Measurements from ENCODE around the gene HOXC6.

Gene HOXC6

DNA sequence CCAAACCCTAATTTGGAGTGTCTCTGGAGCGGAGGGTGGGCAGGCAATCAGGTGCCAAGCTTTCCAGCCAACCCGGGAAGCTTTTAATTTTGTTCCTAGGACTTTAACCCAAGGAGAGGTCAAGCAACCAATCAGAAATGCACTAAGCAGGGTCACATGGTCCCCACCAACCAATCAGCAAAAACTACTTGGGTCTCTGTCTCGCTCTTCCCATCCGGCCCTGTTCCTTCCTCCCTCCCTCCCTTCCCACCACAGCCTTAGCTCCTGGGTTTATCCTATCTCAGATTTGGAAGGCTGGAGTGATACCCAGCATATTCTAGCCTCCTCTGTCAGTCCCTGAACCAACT is 11.9 kb downstream of the HOXC6 start (continued):
- TF ChIP-seq ZNF155 (tag by site-specific recombination; IDR thresholded peaks at IDR 0.05): no peak
- TF ChIP-seq OSR2 (tag by site-specific recombination; IDR thresholded peaks at IDR 0.05): 0 out of 2 replicates have a peak, but pooled peaks have one; percentile 10
- TF ChIP-seq ZNF23 (tag by site-specific recombination; IDR thresholded peaks at IDR 0.05; ENCODE audit: borderline replicate concordance): no peak
- no peak for TF ChIP-seq ZNF174 (tag by site-specific recombination; IDR thresholded peaks at IDR 0.05)
- no peak for TF ChIP-seq RBAK (tag by site-specific recombination; IDR thresholded peaks at IDR 0.05)
- no peak for TF ChIP-seq SP3 (tag by site-specific recombination; IDR thresholded peaks at IDR 0.05)
- TF ChIP-seq ZSCAN30 (tag by site-specific recombination; IDR thresholded peaks at IDR 0.05): no peak
- TF ChIP-seq ZNF416 (tag by site-specific recombination; IDR thresholded peaks at IDR 0.05): no peak
- TF ChIP-seq ZNF214 (tag by site-specific recombination; IDR thresholded peaks at IDR 0.05; ENCODE audit: borderline replicate concordance): no peak
- no peak for TF ChIP-seq ZNF792 (tag by site-specific recombination; IDR thresholded peaks at IDR 0.05)
- TF ChIP-seq, protein P1, sequence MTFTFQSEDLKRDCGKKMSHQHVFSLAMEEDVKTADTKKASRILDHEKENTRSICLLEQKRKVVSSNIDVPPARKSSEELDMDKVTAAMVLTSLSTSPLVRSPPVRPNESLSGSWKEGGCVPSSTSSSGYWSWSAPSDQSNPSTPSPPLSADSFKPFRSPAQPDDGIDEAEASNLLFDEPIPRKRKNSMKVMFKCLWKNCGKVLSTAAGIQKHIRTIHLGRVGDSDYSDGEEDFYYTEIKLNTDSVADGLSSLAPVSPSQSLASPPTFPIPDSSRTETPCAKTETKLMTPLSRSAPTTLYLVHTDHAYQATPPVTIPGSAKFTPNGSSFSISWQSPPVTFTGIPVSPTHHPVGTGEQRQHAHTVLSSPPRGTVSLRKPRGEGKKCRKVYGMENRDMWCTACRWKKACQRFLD (tag by site-specific recombination; IDR thresholded peaks at IDR 0.05): no peak
- TF ChIP-seq, protein P2, sequence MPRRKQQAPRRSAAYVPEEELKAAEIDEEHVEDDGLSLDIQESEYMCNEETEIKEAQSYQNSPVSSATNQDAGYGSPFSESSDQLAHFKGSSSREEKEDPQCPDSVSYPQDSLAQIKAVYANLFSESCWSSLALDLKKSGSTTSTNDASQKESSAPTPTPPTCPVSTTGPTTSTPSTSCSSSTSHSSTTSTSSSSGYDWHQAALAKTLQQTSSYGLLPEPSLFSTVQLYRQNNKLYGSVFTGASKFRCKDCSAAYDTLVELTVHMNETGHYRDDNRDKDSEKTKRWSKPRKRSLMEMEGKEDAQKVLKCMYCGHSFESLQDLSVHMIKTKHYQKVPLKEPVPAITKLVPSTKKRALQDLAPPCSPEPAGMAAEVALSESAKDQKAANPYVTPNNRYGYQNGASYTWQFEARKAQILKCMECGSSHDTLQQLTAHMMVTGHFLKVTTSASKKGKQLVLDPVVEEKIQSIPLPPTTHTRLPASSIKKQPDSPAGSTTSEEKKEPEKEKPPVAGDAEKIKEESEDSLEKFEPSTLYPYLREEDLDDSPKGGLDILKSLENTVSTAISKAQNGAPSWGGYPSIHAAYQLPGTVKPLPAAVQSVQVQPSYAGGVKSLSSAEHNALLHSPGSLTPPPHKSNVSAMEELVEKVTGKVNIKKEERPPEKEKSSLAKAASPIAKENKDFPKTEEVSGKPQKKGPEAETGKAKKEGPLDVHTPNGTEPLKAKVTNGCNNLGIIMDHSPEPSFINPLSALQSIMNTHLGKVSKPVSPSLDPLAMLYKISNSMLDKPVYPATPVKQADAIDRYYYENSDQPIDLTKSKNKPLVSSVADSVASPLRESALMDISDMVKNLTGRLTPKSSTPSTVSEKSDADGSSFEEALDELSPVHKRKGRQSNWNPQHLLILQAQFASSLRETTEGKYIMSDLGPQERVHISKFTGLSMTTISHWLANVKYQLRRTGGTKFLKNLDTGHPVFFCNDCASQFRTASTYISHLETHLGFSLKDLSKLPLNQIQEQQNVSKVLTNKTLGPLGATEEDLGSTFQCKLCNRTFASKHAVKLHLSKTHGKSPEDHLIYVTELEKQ (tag by site-specific recombination; IDR thresholded peaks at IDR 0.05; ENCODE audit: borderline replicate concordance): no peak
- no peak for TF ChIP-seq ZNF24 (tag by site-specific recombination; IDR thresholded peaks at IDR 0.05)
- TF ChIP-seq ZNF19 (tag by site-specific recombination; IDR thresholded peaks at IDR 0.05; ENCODE audit: low read depth): no peak
- no peak for TF ChIP-seq GLIS1 (tag by site-specific recombination; IDR thresholded peaks at IDR 0.05)
- no peak for TF ChIP-seq ZNF311 (tag by site-specific recombination; IDR thresholded peaks at IDR 0.05; ENCODE audit: borderline replicate concordance)
- TF ChIP-seq REPIN1 (tag by site-specific recombination; IDR thresholded peaks at IDR 0.05; ENCODE audit: low read depth): no peak
- TF ChIP-seq, protein P3, sequence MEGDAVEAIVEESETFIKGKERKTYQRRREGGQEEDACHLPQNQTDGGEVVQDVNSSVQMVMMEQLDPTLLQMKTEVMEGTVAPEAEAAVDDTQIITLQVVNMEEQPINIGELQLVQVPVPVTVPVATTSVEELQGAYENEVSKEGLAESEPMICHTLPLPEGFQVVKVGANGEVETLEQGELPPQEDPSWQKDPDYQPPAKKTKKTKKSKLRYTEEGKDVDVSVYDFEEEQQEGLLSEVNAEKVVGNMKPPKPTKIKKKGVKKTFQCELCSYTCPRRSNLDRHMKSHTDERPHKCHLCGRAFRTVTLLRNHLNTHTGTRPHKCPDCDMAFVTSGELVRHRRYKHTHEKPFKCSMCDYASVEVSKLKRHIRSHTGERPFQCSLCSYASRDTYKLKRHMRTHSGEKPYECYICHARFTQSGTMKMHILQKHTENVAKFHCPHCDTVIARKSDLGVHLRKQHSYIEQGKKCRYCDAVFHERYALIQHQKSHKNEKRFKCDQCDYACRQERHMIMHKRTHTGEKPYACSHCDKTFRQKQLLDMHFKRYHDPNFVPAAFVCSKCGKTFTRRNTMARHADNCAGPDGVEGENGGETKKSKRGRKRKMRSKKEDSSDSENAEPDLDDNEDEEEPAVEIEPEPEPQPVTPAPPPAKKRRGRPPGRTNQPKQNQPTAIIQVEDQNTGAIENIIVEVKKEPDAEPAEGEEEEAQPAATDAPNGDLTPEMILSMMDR (tag by site-specific recombination; IDR thresholded peaks at IDR 0.05): no peak
- no peak for TF ChIP-seq GLI2 (tag by site-specific recombination; IDR thresholded peaks at IDR 0.05; ENCODE audit: borderline replicate concordance, low read depth)
- TF ChIP-seq ZFP3 (tag by site-specific recombination; IDR thresholded peaks at IDR 0.05; ENCODE audit: low read depth): no peak
- TF ChIP-seq, protein P4, sequence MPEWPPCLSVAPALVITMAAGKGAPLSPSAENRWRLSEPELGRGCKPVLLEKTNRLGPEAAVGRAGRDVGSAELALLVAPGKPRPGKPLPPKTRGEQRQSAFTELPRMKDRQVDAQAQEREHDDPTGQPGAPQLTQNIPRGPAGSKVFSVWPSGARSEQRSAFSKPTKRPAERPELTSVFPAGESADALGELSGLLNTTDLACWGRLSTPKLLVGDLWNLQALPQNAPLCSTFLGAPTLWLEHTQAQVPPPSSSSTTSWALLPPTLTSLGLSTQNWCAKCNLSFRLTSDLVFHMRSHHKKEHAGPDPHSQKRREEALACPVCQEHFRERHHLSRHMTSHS (tag by site-specific recombination; IDR thresholded peaks at IDR 0.05): no peak
- no peak for TF ChIP-seq ZNF175 (tag by site-specific recombination; IDR thresholded peaks at IDR 0.05)
- TF ChIP-seq ZNF366 (tag by site-specific recombination; conservative IDR thresholded peaks at IDR 0.05): peak; percentile 92
- TF ChIP-seq ZNF530 (tag by site-specific recombination; IDR thresholded peaks at IDR 0.05; ENCODE audit: low read depth): no peak
- no peak for TF ChIP-seq ZNF561 (tag by site-specific recombination; IDR thresholded peaks at IDR 0.05; ENCODE audit: borderline replicate concordance)
- TF ChIP-seq, protein P5, sequence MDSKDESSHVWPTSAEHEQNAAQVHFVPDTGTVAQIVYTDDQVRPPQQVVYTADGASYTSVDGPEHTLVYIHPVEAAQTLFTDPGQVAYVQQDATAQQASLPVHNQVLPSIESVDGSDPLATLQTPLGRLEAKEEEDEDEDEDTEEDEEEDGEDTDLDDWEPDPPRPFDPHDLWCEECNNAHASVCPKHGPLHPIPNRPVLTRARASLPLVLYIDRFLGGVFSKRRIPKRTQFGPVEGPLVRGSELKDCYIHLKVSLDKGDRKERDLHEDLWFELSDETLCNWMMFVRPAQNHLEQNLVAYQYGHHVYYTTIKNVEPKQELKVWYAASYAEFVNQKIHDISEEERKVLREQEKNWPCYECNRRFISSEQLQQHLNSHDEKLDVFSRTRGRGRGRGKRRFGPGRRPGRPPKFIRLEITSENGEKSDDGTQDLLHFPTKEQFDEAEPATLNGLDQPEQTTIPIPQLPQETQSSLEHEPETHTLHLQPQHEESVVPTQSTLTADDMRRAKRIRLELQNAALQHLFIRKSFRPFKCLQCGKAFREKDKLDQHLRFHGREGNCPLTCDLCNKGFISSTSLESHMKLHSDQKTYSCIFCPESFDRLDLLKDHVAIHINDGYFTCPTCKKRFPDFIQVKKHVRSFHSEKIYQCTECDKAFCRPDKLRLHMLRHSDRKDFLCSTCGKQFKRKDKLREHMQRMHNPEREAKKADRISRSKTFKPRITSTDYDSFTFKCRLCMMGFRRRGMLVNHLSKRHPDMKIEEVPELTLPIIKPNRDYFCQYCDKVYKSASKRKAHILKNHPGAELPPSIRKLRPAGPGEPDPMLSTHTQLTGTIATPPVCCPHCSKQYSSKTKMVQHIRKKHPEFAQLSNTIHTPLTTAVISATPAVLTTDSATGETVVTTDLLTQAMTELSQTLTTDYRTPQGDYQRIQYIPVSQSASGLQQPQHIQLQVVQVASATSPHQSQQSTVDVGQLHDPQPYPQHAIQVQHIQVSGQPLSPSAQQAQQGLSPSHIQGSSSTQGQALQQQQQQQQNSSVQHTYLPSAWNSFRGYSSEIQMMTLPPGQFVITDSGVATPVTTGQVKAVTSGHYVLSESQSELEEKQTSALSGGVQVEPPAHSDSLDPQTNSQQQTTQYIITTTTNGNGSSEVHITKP (tag by site-specific recombination; IDR thresholded peaks at IDR 0.05): no peak
- TF ChIP-seq ZNF426 (tag by site-specific recombination; IDR thresholded peaks at IDR 0.05): no peak
